Activated CD4-positive, alpha-beta T cell treated with anti-CD3 and anti-CD28 coated beads for 36 hours (primary cell): ENCODE data around the gene PLCB1. TPM values are rescaled to one million over a fixed set of nuclear protein-coding genes. Genes with fewer than 3 reads are reported as not detected.

ENCODE experiments used
- ATAC-seq: fragments of 200-7000 bp; cut with Tn5 transposase; one replicate; pipeline ENCODE4 v1.10.0; 2021; ENCODE audit warnings: mild to moderate bottlenecking, moderate library complexity
- CTCF ChIA-PET: fragments of 350-600 bp; sonication (Branson Sonifier 250); formaldehyde crosslinking; loops from one replicate; lab custom pipeline; 2021; ENCODE audit warnings: antibody characterized with exemption; lab: Charles Lee
- POLR2A ChIA-PET: fragments of 350-600 bp; sonication (Branson Sonifier 250); formaldehyde crosslinking; loops from one replicate; lab custom pipeline; 2021; ENCODE audit warnings: antibody characterized with exemption, inconsistent platforms; lab: Charles Lee
- DNase-seq: peaks from one replicate; pipeline ENCODE4 v3.0.0-alpha.2; 2020
- H3K27ac Mint-ChIP-seq: one replicate; pipeline ENCODE4 v1.8.0; 2021; ENCODE audit warnings: mixed read lengths
- H3K27me3 Mint-ChIP-seq: one replicate; pipeline ENCODE4 v1.8.0; 2021; ENCODE audit warnings: mixed read lengths
- H3K36me3 Mint-ChIP-seq: one replicate; pipeline ENCODE4 v1.8.0; 2021; ENCODE audit warnings: low read depth, mixed read lengths
- H3K4me1 Mint-ChIP-seq: one replicate; pipeline ENCODE4 v1.8.0; 2021; ENCODE audit warnings: mixed read lengths
- H3K4me3 Mint-ChIP-seq: one replicate; pipeline ENCODE4 v1.8.0; 2021; ENCODE audit warnings: mild to moderate bottlenecking, moderate library complexity, mixed read lengths
- H3K9me3 Mint-ChIP-seq: one replicate; pipeline ENCODE4 v1.8.0; 2021; ENCODE audit warnings: low read depth, mixed read lengths
- intact Hi-C, 2 experiments: fragments of 100-400 bp; cut with DNase I in 1 of 2; cut with micrococcal nuclease in 1 of 2; formaldehyde crosslinking; loops; one replicate each; pipeline versions ENCODE4 v1.14.2 to v1.15.1; 2022 to 2024; cut with DNase I, micrococcal nuclease
- total RNA-seq, 2 experiments: library from RNA; stranded (reverse); gene quantifications; one replicate each; pipeline ENCODE4 v1.2.3, GENCODE V29; 2021

Gene PLCB1
- total RNA-seq, 2 experiments from 2014 or later = 1.4 to 1.5 TPM

GRCh38 chr20:8535403-8536261 is 403.6 kb downstream of the PLCB1 start:
- no peaks in the 10 kb centered on the region for H3K9me3 Mint-ChIP-seq
- no peak overlapping the region for H3K27ac Mint-ChIP-seq
- ATAC-seq = no peak
- H3K36me3 Mint-ChIP-seq = no peaks in the 10 kb centered on the region
- ChIA-PET POLR2A (interaction anchor here (0.7 kb wide), 1 partner anchor 175 kb away, joined by 3 read pairs; no protein-coding TSS in a partner anchor), CTCF (interaction anchor here (0.6 to 1.3 kb wide), 4 partner anchors 77 to 1568 kb away, joined by 3 to 4 read pairs (median 4); no protein-coding TSS in a partner anchor)
- peak; percentile 16 for DNase-seq
- intact Hi-C loops = loop anchor here in 1 of 2 experiments (5.0 kb wide), 1 partner anchor 403 kb away; the partner anchor contains the start of gene PLCB1
- no peaks in the 10 kb centered on the region for H3K27me3 Mint-ChIP-seq
- H3K4me1 Mint-ChIP-seq = no peaks in the 10 kb centered on the region
- H3K4me3 Mint-ChIP-seq = no peak overlapping the region

- DNase-seq (no peak), ATAC-seq (no peak)
- H3K4me1 Mint-ChIP-seq = no peaks in the 10 kb centered on the region
- H3K36me3 Mint-ChIP-seq = no peaks in the 10 kb centered on the region
- H3K27ac Mint-ChIP-seq = no peak overlapping the region
- ChIA-PET CTCF (interaction anchor here (0.6 kb wide), 1 partner anchor 1568 kb away, joined by 3 read pairs; no protein-coding TSS in a partner anchor), POLR2A (no interaction called here)
- H3K4me3 Mint-ChIP-seq = no peak overlapping the region
- no peaks in the 10 kb centered on the region for H3K27me3 Mint-ChIP-seq
- H3K9me3 Mint-ChIP-seq = no peaks in the 10 kb centered on the region
- intact Hi-C loops = loop anchor here in 1 of 2 experiments (5.0 kb wide), 1 partner anchor 404 kb away; the partner anchor contains the start of gene PLCB1
These were observed 404.2 kb downstream of the PLCB1 start for GRCh38 chr20:8536262-8536618.

- DNase-seq = no peak
- intact Hi-C loops = no loop called here
These were observed 408.4 kb downstream of the PLCB1 start for GRCh38 chr20:8540466-8540865.

GRCh38 chr20:8542110-8542486 is 410.0 kb downstream of the PLCB1 start:
- H3K9me3 Mint-ChIP-seq = no peaks in the 10 kb centered on the region
- H3K4me1 Mint-ChIP-seq = no peaks in the 10 kb centered on the region
- ATAC-seq (no peak), DNase-seq (no peak)
- no peak overlapping the region for H3K27ac Mint-ChIP-seq
- no peaks in the 10 kb centered on the region for H3K36me3 Mint-ChIP-seq
- H3K27me3 Mint-ChIP-seq = no peaks in the 10 kb centered on the region
- ChIA-PET CTCF (no interaction called here), POLR2A (no interaction called here)
- intact Hi-C loops = no loop called here
- H3K4me3 Mint-ChIP-seq = no peak overlapping the region

More at GRCh38 chr20:8540466-8540865, 408.4 kb downstream of the PLCB1 start:
- no peaks in the 10 kb centered on the region for H3K9me3 Mint-ChIP-seq
- no peaks in the 10 kb centered on the region for H3K4me1 Mint-ChIP-seq
- no peaks in the 10 kb centered on the region for H3K27me3 Mint-ChIP-seq
- ChIA-PET CTCF (no interaction called here), POLR2A (no interaction called here)
- no peak for ATAC-seq
- H3K36me3 Mint-ChIP-seq = no peaks in the 10 kb centered on the region
- no peak overlapping the region for H3K27ac Mint-ChIP-seq
- H3K4me3 Mint-ChIP-seq = no peak overlapping the region

- intact Hi-C loops = no loop called here
- H3K27me3 Mint-ChIP-seq = no peaks in the 10 kb centered on the region
- no peak for ATAC-seq
- ChIA-PET CTCF (no interaction called here), POLR2A (no interaction called here)
- no peak overlapping the region for H3K4me3 Mint-ChIP-seq
- H3K4me1 Mint-ChIP-seq = no peaks in the 10 kb centered on the region
- H3K9me3 Mint-ChIP-seq = no peaks in the 10 kb centered on the region
- no peak for DNase-seq
- H3K27ac Mint-ChIP-seq = no peak overlapping the region
- H3K36me3 Mint-ChIP-seq = no peaks in the 10 kb centered on the region
These were observed 413.1 kb downstream of the PLCB1 start for GRCh38 chr20:8545212-8545611.

GRCh38 chr20:8547035-8547650 is 415.1 kb downstream of the PLCB1 start:
- intact Hi-C loops = no loop called here
- Mint-ChIP-seq H3K27me3 (no peaks in the 10 kb centered on the region), H3K4me3 (no peak overlapping the region), H3K27ac (no peak overlapping the region), H3K36me3 (no peaks in the 10 kb centered on the region), H3K9me3 (no peaks in the 10 kb centered on the region), H3K4me1 (no peaks in the 10 kb centered on the region)
- POLR2A ChIA-PET = no interaction called here
- no peak for DNase-seq
- ATAC-seq = no peak
- CTCF ChIA-PET = no interaction called here

GRCh38 chr20:8547968-8548588 is 416.0 kb downstream of the PLCB1 start:
- DNase-seq = no peak
- H3K27me3 Mint-ChIP-seq = no peaks in the 10 kb centered on the region
- H3K36me3 Mint-ChIP-seq = no peaks in the 10 kb centered on the region
- no peaks in the 10 kb centered on the region for H3K4me1 Mint-ChIP-seq
- POLR2A ChIA-PET = no interaction called here
- intact Hi-C loops = no loop called here
- no peak overlapping the region for H3K27ac Mint-ChIP-seq
- no peak overlapping the region for H3K4me3 Mint-ChIP-seq
- ATAC-seq = no peak
- no peaks in the 10 kb centered on the region for H3K9me3 Mint-ChIP-seq
- CTCF ChIA-PET = no interaction called here

GRCh38 chr20:8549192-8549591 is 417.1 kb downstream of the PLCB1 start:
- DNase-seq = no peak
- Mint-ChIP-seq H3K4me3 (no peak overlapping the region), H3K9me3 (no peaks in the 10 kb centered on the region), H3K4me1 (no peaks in the 10 kb centered on the region), H3K27me3 (no peaks in the 10 kb centered on the region), H3K36me3 (no peaks in the 10 kb centered on the region), H3K27ac (no peak overlapping the region)
- POLR2A ChIA-PET = no interaction called here
- CTCF ChIA-PET = no interaction called here
- no peak for ATAC-seq
- intact Hi-C loops = no loop called here

GRCh38 chr20:8557711-8558110 is 425.6 kb downstream of the PLCB1 start:
- Mint-ChIP-seq H3K27me3 (no peaks in the 10 kb centered on the region), H3K27ac (no peak overlapping the region), H3K4me1 (no peaks in the 10 kb centered on the region), H3K9me3 (peaks cover 17% of the 10 kb centered on the region), H3K4me3 (no peak overlapping the region), H3K36me3 (no peaks in the 10 kb centered on the region)
- ChIA-PET POLR2A (no interaction called here), CTCF (no interaction called here)
- intact Hi-C loops = no loop called here
- DNase-seq (no peak), ATAC-seq (no peak)

GRCh38 chr20:8562356-8562755 is 430.3 kb downstream of the PLCB1 start:
- Mint-ChIP-seq H3K4me3 (no peak overlapping the region), H3K36me3 (no peaks in the 10 kb centered on the region), H3K27ac (no peak overlapping the region), H3K4me1 (no peaks in the 10 kb centered on the region), H3K27me3 (no peaks in the 10 kb centered on the region), H3K9me3 (peaks cover 7% of the 10 kb centered on the region)
- DNase-seq (no peak), ATAC-seq (no peak)
- intact Hi-C loops = no loop called here
- ChIA-PET POLR2A (no interaction called here), CTCF (interaction anchor here (0.8 kb wide), 1 partner anchor 8 kb away, joined by 3 read pairs; no protein-coding TSS in a partner anchor)

GRCh38 chr20:8568075-8568474 is 436.0 kb downstream of the PLCB1 start:
- POLR2A ChIA-PET = no interaction called here

More at GRCh38 chr20:8568075-8568474, 436.0 kb downstream of the PLCB1 start:
- Mint-ChIP-seq H3K9me3 (no peaks in the 10 kb centered on the region), H3K4me3 (no peak overlapping the region), H3K27me3 (no peaks in the 10 kb centered on the region), H3K36me3 (no peaks in the 10 kb centered on the region), H3K27ac (no peak overlapping the region), H3K4me1 (no peaks in the 10 kb centered on the region)
- DNase-seq (no peak), ATAC-seq (no peak)
- intact Hi-C loops = no loop called here
- CTCF ChIA-PET = no interaction called here
